ENCODE results near the gene ZNF200.

Gene ZNF200

GRCh38 chr16:3179651-3180050 lies 55.3 kb downstream of the ZNF200 start:
- Histone ChIP-seq H3K27ac (no peak overlapping the region), H3K27me3 (peaks cover 76% of the 10 kb centered on the region), H3K4me1 (no peaks in the 10 kb centered on the region; the same call in 1 of the 2 replicates), H3K9me3 (peaks cover 56% of the 10 kb centered on the region), H3K9ac (no peak overlapping the region), H3K4me2 (no peak overlapping the region), H3K4me3 (no peak overlapping the region), H4K20me1 (no peaks in the 10 kb centered on the region), H3K36me3 (peaks cover 10% of the 10 kb centered on the region; the same call in 1 of the 2 replicates)
- TF ChIP-seq Cebpa-rat (IDR thresholded peaks at IDR 0.05), result no peak

GRCh38 chr16:3175157-3176093 lies 59.5 kb downstream of the ZNF200 start:
- Histone ChIP-seq H3K27me3 (peaks cover 76% of the 10 kb centered on the region), H3K36me3 (no peaks in the 10 kb centered on the region), H3K27ac (no peak overlapping the region), H3K4me3 (no peak overlapping the region), H3K9ac (no peak overlapping the region), H3K9me3 (peaks cover 20% of the 10 kb centered on the region), H3K4me1 (peaks cover 27% of the 10 kb centered on the region), H4K20me1 (peaks cover 19% of the 10 kb centered on the region; the same call in 1 of the 2 replicates), H3K4me2 (no peak overlapping the region)
- TF ChIP-seq Cebpa-rat (IDR thresholded peaks at IDR 0.05), result no peak

- H3K27me3 ChIP-seq, result peaks cover 76% of the 10 kb centered on the region
- H3K4me3 ChIP-seq, result no peak overlapping the region
- no peak overlapping the region for H3K9ac ChIP-seq
- peaks cover 30% of the 10 kb centered on the region for H3K4me1 ChIP-seq
- H3K36me3 ChIP-seq, result no peaks in the 10 kb centered on the region
- 0 out of 2 replicates have a peak overlapping the region, but pooled peaks have one; percentile 59 for H3K4me2 ChIP-seq
- no peak overlapping the region for H3K27ac ChIP-seq
- H3K9me3 ChIP-seq, result peaks cover 16% of the 10 kb centered on the region
- no peak for TF ChIP-seq Cebpa-rat (IDR thresholded peaks at IDR 0.05)
- H4K20me1 ChIP-seq, result peaks cover 23% of the 10 kb centered on the region; the same call in 1 of the 2 replicates
Observed at GRCh38 chr16:3174618-3175148, 60.3 kb downstream of the ZNF200 start.

- no peak overlapping the region for H3K9ac ChIP-seq
- peak overlapping the region; percentile 59 for H3K4me2 ChIP-seq
- 0 out of 2 replicates have a peak overlapping the region, but pooled peaks have one; percentile 22 for H3K4me3 ChIP-seq
- H4K20me1 ChIP-seq, result peaks cover 23% of the 10 kb centered on the region; the same call in 1 of the 2 replicates
- TF ChIP-seq Cebpa-rat (IDR thresholded peaks at IDR 0.05), result no peak
- H3K9me3 ChIP-seq, result peaks cover 16% of the 10 kb centered on the region
- H3K27ac ChIP-seq, result no peak overlapping the region
- H3K27me3 ChIP-seq, result peaks cover 76% of the 10 kb centered on the region
- H3K4me1 ChIP-seq, result peaks cover 30% of the 10 kb centered on the region
- H3K36me3 ChIP-seq, result no peaks in the 10 kb centered on the region
Observed at GRCh38 chr16:3173892-3174617, 60.9 kb downstream of the ZNF200 start.

All from BLaER1 (cell line).